Choroid plexus epithelial cell (primary cell): ENCODE measurements around the gene ITPK1.

Source experiments
- DNase-seq: peaks from one replicate; pipeline ENCODE4 v3.0.0-alpha.2; 2010; ENCODE audit warnings: low read depth
- H3K4me3 ChIP-seq: 2 replicates; pipeline ENCODE4 v1.5.1; 2011; ENCODE audit warnings: low read depth, mild to moderate bottlenecking, control low read depth, low read length, moderate library complexity
- TF ChIP-seq, protein P1 (sequence below): conservative IDR thresholded peaks from 2 replicates; pipeline ENCODE4 v1.5.1; 2011; ENCODE audit warnings: low read depth, mild to moderate bottlenecking, control low read depth, inconsistent platforms, low read length, moderate library complexity

ITPK1 gene

DNA sequence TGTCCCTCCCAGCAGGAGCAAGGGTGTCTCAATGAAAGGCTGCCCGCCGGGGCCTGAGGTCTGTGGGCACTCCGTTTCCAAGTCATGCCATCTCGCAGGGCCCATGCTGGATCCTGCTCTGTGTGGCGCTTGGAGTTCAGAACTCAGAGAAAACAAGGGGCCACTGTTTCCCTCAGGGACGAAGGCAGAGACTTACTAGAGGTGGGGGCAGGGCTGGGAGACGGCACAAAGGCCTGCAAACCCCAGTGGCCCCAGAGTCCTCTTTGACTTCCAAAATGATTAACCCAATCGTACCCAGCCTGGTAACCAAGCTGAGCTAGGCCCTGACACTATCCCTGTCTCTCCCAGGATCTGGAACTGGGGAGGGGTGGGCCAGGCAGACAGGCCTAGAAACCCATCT is 95.8 kb downstream of the ITPK1 start:
- H3K4me3 ChIP-seq = no peak overlapping the region
- DNase-seq = no peak
- TF ChIP-seq, protein P1, sequence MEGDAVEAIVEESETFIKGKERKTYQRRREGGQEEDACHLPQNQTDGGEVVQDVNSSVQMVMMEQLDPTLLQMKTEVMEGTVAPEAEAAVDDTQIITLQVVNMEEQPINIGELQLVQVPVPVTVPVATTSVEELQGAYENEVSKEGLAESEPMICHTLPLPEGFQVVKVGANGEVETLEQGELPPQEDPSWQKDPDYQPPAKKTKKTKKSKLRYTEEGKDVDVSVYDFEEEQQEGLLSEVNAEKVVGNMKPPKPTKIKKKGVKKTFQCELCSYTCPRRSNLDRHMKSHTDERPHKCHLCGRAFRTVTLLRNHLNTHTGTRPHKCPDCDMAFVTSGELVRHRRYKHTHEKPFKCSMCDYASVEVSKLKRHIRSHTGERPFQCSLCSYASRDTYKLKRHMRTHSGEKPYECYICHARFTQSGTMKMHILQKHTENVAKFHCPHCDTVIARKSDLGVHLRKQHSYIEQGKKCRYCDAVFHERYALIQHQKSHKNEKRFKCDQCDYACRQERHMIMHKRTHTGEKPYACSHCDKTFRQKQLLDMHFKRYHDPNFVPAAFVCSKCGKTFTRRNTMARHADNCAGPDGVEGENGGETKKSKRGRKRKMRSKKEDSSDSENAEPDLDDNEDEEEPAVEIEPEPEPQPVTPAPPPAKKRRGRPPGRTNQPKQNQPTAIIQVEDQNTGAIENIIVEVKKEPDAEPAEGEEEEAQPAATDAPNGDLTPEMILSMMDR = no peak

DNA sequence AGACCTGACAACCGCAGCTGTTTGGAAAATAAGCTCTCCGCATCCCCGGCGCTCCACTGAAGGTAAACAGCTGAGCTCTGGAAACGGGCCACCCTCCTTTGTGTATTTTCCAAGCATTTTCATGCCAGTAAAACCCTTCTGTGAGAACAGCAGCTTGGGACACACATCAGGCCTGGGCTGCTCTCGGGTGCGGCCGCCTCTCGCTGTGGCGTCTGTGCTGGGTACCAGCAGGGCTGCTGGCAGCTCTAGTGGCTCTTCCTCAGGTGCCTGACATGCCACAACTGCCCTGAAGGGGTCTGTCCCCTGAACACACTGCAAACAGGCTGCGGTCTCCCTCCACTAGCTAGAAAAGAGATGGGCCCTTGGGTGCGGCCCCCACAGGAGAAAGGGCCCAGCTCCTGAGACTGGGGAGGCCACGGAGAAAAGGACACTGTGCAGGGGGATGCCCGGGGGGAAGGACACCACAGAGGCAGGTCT is 96.3 kb downstream of the ITPK1 start:
- DNase-seq = no peak
- no peak overlapping the region for H3K4me3 ChIP-seq
- TF ChIP-seq, protein P1 = no peak

DNA sequence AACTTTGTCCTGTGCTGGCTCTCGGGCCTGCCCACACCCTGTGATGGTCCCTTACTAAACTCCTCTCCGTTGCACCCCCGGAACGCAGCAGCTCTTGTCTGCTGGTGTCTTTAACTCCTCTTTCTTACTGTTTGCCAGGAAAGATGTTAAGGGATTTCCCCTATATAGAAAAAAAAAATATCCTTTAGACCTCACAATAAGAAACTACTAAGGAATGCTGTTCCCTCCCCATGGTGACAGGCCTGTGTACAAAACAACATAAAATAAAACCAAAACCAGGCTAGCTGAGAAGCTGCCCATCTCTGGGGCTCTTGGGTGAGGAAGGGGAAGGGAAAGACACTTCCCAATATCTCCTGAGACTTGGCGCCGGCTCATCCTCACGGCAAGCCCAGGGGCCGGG is 97.4 kb downstream of the ITPK1 start:
- no peak overlapping the region for H3K4me3 ChIP-seq
- peak; percentile 35 for DNase-seq
- TF ChIP-seq, protein P1 = no peak

DNA sequence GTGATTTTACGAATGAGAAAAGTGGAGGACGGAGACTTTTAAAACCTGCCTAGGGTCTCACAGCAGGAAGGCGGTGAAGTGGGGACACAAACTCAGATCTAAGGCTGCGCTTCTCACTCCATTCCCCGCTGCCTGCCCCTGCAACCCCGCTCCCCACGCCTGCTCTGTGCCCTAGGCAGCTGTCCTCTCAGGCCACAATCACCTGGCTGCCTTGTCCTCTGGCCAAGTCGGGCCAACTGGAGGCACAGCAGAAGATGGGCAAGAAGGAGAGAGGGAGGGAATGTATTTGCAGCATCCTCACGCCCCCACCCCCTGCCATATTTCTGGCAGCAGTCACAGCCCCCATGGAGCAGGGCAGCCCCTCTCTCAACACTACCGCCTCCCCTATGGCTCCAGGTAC is 97.8 kb downstream of the ITPK1 start:
- no peak for DNase-seq
- TF ChIP-seq, protein P1 = no peak
- no peak overlapping the region for H3K4me3 ChIP-seq

DNA sequence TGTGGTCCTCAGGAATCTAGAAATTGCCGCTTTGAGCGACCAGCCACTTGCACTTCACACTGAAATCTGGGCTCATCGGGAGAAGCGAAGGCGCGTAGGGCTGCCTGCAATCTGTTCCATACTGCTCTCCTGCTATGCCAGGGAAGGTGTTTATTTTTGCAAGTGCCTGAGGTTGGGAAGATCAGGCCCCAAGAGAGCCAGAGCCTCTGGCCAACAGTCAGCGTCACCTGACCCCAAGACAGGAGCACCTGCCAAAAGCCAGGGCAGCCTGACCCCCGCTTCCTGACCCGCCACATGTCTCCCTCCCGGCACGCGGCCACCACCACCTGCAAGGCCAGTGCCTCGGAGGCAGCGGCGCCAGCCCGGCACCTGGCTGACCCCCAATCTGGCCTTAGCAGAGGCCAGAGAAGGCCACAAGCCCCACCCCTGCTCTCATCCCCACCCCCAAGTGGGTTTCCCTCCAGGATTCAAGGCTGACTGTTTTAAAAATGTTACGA is 98.4 kb downstream of the ITPK1 start:
- TF ChIP-seq, protein P1 = no peak
- no peak for DNase-seq
- no peak overlapping the region for H3K4me3 ChIP-seq

DNA sequence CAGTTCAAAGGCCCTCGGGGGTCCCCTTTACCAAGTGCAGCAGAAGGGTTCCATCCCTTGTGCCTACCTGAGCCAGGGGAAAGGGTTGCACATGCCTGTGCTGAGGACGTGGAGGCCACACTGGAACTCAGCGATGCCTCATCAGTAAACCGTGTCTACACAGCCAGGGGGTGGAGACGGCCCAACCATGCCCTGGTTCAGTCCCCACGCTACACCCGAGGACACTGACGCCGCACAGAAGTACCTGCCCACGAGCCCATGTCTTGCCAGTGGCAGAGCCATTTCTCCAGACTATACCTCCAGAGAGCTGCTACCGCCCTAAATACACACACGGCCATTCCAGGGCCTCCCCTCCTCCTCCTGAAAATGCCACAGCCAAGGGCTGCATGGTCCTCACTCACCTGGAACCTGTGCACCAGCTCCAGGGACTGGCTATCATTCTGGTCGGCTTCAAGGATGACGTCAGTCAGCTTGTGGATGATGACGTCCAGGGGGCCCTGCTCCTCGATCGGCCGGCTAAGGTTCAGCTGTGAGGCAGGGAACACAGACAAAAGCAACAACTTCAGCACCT is 99.4 kb downstream of the ITPK1 start:
- TF ChIP-seq, protein P1 = no peak
- DNase-seq = no peak
- no peak overlapping the region for H3K4me3 ChIP-seq

DNA sequence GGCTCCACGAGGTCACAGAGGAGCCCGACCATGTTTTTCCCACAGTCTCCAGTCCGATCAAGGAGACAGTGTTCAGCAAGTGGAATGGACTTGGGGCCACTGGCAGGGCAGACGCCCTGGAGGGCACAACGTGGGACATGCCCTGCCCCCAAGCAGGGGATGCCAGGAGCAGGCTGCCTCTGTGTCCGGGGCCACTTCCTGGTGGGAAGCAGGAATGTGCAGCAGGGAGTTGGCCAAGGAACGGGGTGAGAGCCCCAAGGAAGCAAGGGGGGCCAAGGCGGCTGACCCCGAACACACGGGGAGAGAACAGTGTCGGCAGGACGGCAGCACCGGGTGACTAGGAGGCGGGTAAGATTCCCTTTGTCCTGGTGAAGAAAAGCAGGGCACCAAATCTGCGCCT is 100.2 kb downstream of the ITPK1 start:
- no peak for DNase-seq
- H3K4me3 ChIP-seq = no peak overlapping the region
- TF ChIP-seq, protein P1 = no peak
